Body of pancreas (tissue), 4 donors: Measurements from ENCODE around the gene GREB1. TPM values are rescaled to one million over a fixed set of nuclear protein-coding genes. Genes with fewer than 3 reads are reported as not detected.

Experiments
- ATAC-seq: fragments of 150-250 bp; one replicate; pipeline ENCODE4 v1.9.1; 2016
- DNase-seq, 4 donors: peaks; one replicate each; pipeline ENCODE4 v3.0.0-alpha.2; 2019
- H3K27ac ChIP-seq, 4 donors: fragments of 200-600 bp; sonication (generic); 1 replicate in 3 of 4; 2 replicates in 1 of 4; pipeline versions ENCODE4 v1.5.1 to v1.6.1; 2016 to 2019; ENCODE audit warnings: mild to moderate bottlenecking in 1 of 4, mixed read lengths in 1 of 4, moderate library complexity in 1 of 4
- H3K27me3 ChIP-seq, 2 donors: fragments of 200-600 bp; sonication (generic); one replicate each; pipeline ENCODE4 v1.6.0; 2016; ENCODE audit warnings: mild to moderate bottlenecking in 1 of 2
- H3K36me3 ChIP-seq, 2 donors: fragments of 200-600 bp; sonication (generic); replicated peaks in 1 of 2; 2 replicates each; pipeline ENCODE4 v1.5.1; 2016; ENCODE audit warnings: low read depth in 2 of 2; ENCODE audit not compliant: insufficient read depth in 1 of 2
- H3K4me1 ChIP-seq: fragments of 200-600 bp; sonication (generic); one replicate; pipeline ENCODE4 v1.6.0; 2016
- H3K4me3 ChIP-seq, 2 donors: fragments of 200-600 bp; sonication (generic); 1 replicate in 1 of 2; 2 replicates in 1 of 2; pipeline ENCODE4 v1.5.1; 2016 to 2019
- H3K9me3 ChIP-seq, 3 donors: fragments of 200-600 bp; sonication (generic); 1 replicate in 2 of 3; 2 replicates in 1 of 3; pipeline ENCODE4 v1.5.1; 2016
- POLR2A ChIP-seq, 3 donors: fragments of 450-650 bp; IDR thresholded peaks; one replicate each; pipeline ENCODE4 v1.6.1; 2016; ENCODE audit warnings: antibody characterized with exemption in 3 of 3, mild to moderate bottlenecking in 2 of 3
- WGBS, 2 donors: methylation state at CpG; one replicate each; pipeline ENCODE4 v1.1.5; 2017; 5-methylcytosine and 5-hydroxymethylcytosine counted together
- intact Hi-C: fragments of 100-400 bp; cut with DNase I; formaldehyde crosslinking; loops from one replicate; pipeline ENCODE4 v1.15.1; 2023
- total RNA-seq, 2 donors: library from RNA; depleted of rRNA; stranded (reverse); fragments of >200 nt; gene quantifications; one replicate each; pipeline ENCODE4 v1.1.0, GENCODE V29; 2016
- TF ChIP-seq, protein P1 (sequence below), 7 experiments: fragments of 450-650 bp in 4 of 7; fragments of 200-600 bp in 3 of 7; sonication (generic) in 3 of 7; IDR thresholded peaks; one replicate each; pipeline ENCODE4 v1.5.1; 2016 to 2019; ENCODE audit warnings: antibody characterized with exemption in 7 of 7

The GREB1 gene
- total RNA-seq, 2 donors from 2014 or later: 10.4 to 19.8 TPM

- no peak for ATAC-seq
- H3K9me3 ChIP-seq: no peaks in the 10 kb centered on the region
- H3K4me3 ChIP-seq: no peak overlapping the region
- peaks cover 5% of the 10 kb centered on the region for H3K4me1 ChIP-seq
- no peaks in the 10 kb centered on the region for H3K36me3 ChIP-seq
- DNase-seq: no peak
- intact Hi-C loops: no loop called here
- no peaks in the 10 kb centered on the region for H3K27me3 ChIP-seq
- H3K27ac ChIP-seq: no peak overlapping the region
- TF ChIP-seq POLR2A (IDR thresholded peaks at IDR 0.05): no peak
- TF ChIP-seq, protein P1, sequence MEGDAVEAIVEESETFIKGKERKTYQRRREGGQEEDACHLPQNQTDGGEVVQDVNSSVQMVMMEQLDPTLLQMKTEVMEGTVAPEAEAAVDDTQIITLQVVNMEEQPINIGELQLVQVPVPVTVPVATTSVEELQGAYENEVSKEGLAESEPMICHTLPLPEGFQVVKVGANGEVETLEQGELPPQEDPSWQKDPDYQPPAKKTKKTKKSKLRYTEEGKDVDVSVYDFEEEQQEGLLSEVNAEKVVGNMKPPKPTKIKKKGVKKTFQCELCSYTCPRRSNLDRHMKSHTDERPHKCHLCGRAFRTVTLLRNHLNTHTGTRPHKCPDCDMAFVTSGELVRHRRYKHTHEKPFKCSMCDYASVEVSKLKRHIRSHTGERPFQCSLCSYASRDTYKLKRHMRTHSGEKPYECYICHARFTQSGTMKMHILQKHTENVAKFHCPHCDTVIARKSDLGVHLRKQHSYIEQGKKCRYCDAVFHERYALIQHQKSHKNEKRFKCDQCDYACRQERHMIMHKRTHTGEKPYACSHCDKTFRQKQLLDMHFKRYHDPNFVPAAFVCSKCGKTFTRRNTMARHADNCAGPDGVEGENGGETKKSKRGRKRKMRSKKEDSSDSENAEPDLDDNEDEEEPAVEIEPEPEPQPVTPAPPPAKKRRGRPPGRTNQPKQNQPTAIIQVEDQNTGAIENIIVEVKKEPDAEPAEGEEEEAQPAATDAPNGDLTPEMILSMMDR (IDR thresholded peaks at IDR 0.05): no peak
- WGBS, 2 donors: 86 to 91% methylated on average over 1 of the region's 1 CpG
Observed at GRCh38 chr2:11527001-11527400, 6.8 kb upstream of the GREB1 start.

- no peak for DNase-seq
- intact Hi-C loops: no loop called here
- TF ChIP-seq, protein P1 (IDR thresholded peaks at IDR 0.05): no peak
- TF ChIP-seq POLR2A (IDR thresholded peaks at IDR 0.05): no peak
- Histone ChIP-seq H3K27ac (no peak overlapping the region), H3K36me3 (no peaks in the 10 kb centered on the region), H3K9me3 (no peaks in the 10 kb centered on the region), H3K4me3 (no peak overlapping the region), H3K27me3 (no peaks in the 10 kb centered on the region), H3K4me1 (peaks cover 15% of the 10 kb centered on the region)
- WGBS, 2 donors: 83 to 88% methylated on average over 3 of the region's 3 CpGs
- no peak for ATAC-seq
Observed at GRCh38 chr2:11528228-11528627, 5.6 kb upstream of the GREB1 start.

DNA sequence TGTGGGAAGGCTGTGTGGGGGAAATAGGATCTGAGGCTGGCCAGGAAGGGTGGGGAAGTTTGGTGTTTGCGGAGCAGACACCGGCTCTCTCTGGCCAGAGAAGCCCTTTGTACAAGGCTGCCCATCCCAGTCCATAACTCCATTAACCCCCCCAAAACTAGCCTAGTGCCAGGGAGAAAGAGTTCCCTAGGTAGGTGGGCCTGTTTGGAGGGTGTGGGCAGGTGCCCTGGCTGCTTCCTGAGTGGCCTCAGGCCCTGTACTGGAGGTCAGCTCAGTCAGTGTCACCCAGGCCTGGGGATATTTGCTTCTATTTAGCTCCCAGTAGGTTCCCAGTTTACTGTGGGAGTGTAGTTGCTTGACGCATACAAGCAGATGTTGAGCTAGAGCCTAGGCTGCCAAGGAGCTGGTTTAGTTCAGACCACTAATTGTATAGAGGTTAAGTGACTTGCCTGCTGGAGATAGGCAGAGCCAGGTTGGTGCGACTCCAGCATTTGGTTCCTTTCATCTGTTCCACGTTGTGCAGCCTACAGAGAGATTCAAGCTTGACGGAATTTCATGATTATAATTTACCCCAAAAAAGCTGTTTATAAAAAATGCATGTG lies 2.9 kb upstream of the GREB1 start:
- intact Hi-C loops: no loop called here
- Histone ChIP-seq H3K4me3 (no peak overlapping the region), H3K4me1 (peaks cover 34% of the 10 kb centered on the region), H3K27ac (no peak overlapping the region), H3K9me3 (no peaks in the 10 kb centered on the region), H3K27me3 (no peaks in the 10 kb centered on the region), H3K36me3 (no peaks in the 10 kb centered on the region)
- TF ChIP-seq, protein P1 (IDR thresholded peaks at IDR 0.05): no peak
- TF ChIP-seq POLR2A (IDR thresholded peaks at IDR 0.05): no peak
- ATAC-seq (no peak), DNase-seq (no peak)
- WGBS, 2 donors: 92 to 96% methylated on average over 6 of the region's 6 CpGs

GRCh38 chr2:11532416-11533055 lies 1.3 kb upstream of the GREB1 start:
- TF ChIP-seq POLR2A (IDR thresholded peaks at IDR 0.05): no peak
- TF ChIP-seq, protein P1 (IDR thresholded peaks at IDR 0.05): no peak
- Histone ChIP-seq H3K27ac (no peak overlapping the region), H3K27me3 (no peaks in the 10 kb centered on the region), H3K4me3 (no peak overlapping the region), H3K36me3 (no peaks in the 10 kb centered on the region), H3K4me1 (peaks cover 43% of the 10 kb centered on the region), H3K9me3 (no peaks in the 10 kb centered on the region)
- no peak for DNase-seq
- intact Hi-C loops: no loop called here
- ATAC-seq: no peak
- WGBS, 2 donors: 63 to 69% methylated on average over 10 of the region's 10 CpGs
